ENCODE data around the gene BBS4. TPM values are rescaled to one million over a fixed set of nuclear protein-coding genes. Genes with fewer than 3 reads are reported as not detected.
"Not testable (repeated sequence)": the region's sequence is repeated elsewhere in the genome, so short reads cannot be mapped to it uniquely, and the experiment has no call there.

Gene BBS4
- total and polyA plus RNA-seq, 2 of the 4 experiments (the other 2 are of a cell fraction), result 15.8 to 21.0 TPM

GRCh38 chr15:72654397-72654796, 31.6 kb upstream of the BBS4 start, which contains the start of gene GOLGA6B:
TSS of gene GOLGA6B (plus strand) at chr15:72654697. CDS start at chr15:72654738, 41 bp downstream.
- H2BK120ac ChIP-seq (ENCODE audit: low read depth, low read length); H4K8ac ChIP-seq (ENCODE audit: low read depth in 2 of 2, low read length in 2 of 2); H3K9ac ChIP-seq (ENCODE audit: low read depth, low read length); H3K23ac ChIP-seq (ENCODE audit: low read depth, low read length); intact Hi-C loops (cut with micrococcal nuclease); BruUV-seq (replicated peaks); ATAC-seq (ENCODE audit: low read depth); H2BK20ac ChIP-seq (ENCODE audit: low read depth, low read length); H4K20me1 ChIP-seq (ENCODE audit: insufficient read depth, low read length); H3K9me3 ChIP-seq (ENCODE audit: control insufficient read depth, insufficient read depth, low read length); H2BK15ac ChIP-seq (ENCODE audit: low read depth, low read length); H3K4me1 ChIP-seq (ENCODE audit: control insufficient read depth, insufficient read depth, low read length); H3K18ac ChIP-seq (ENCODE audit: low read depth, low read length); POLR2A ChIA-PET (ENCODE audit: unreplicated experiment); H3K27me3 ChIP-seq (ENCODE audit: control insufficient read depth, insufficient read depth, low read length); H3K56ac ChIP-seq (ENCODE audit: extremely low read depth, insufficient read depth, low read length); H4K5ac ChIP-seq (ENCODE audit: low read depth, low read length); H2BK5ac ChIP-seq (ENCODE audit: low read depth, low read length, poor library complexity, severe bottlenecking); H3K36me3 ChIP-seq (ENCODE audit: control insufficient read depth, insufficient read depth, low read length); in situ Hi-C loops (cut with MboI; ENCODE audit: low sequenced_read_pairs); CTCF ChIA-PET; dilution Hi-C loops (cut with HindIII; ENCODE audit: low sequenced_read_pairs, unreplicated experiment); H3K4me3 ChIP-seq (ENCODE audit: insufficient read depth, low read depth, low read length); DNase-seq; H3K79me1 ChIP-seq (ENCODE audit: low read depth in 1 of 2, low read length in 2 of 2); H2AFZ ChIP-seq (replicated peaks; ENCODE audit: low read length, poor library complexity); H3K4me2 ChIP-seq (ENCODE audit: low read depth, low read length); H3K4ac ChIP-seq (ENCODE audit: low read depth, low read length); H2AK5ac ChIP-seq (ENCODE audit: low read depth, low read length); H3K9me1 ChIP-seq (ENCODE audit: insufficient read depth, low read length); H4K91ac ChIP-seq (ENCODE audit: insufficient read depth, low read depth, low read length); H3K27ac ChIP-seq (ENCODE audit: insufficient read depth, low read length); H2AK9ac ChIP-seq (replicated peaks; ENCODE audit: low read depth, low read length, poor library complexity); H3K14ac ChIP-seq (replicated peaks; ENCODE audit: low read depth, low read length): not testable (repeated sequence)
- no CpG with 5 or more reads among the region's 7 CpGs for WGBS, 2 experiments (ENCODE audit: extremely low coverage in 2 of 2, insufficient read length in 1 of 2)

DNA sequence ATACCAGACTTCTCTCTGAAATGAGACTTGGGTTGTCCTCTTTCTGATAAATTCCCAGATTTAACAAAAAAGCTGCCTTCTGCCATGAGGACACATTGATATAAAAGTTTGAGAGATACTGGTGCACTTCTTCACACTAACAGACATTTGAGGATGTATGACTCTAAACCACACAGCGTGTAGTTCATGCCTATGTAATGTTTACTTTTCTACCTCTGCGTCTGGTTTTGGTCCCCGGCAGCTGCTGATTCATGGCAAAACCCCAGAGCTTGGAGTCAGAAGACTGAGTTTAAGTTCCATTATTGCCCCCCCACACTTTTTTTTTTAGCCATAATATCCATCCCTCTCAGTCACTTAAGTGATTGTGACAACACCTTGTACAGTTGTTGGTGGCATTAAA, 30.0 kb upstream of the BBS4 start:
- H3K4me1 ChIP-seq (ENCODE audit: control insufficient read depth, insufficient read depth, low read length); POLR2A ChIA-PET (ENCODE audit: unreplicated experiment); H3K4me3 ChIP-seq (ENCODE audit: insufficient read depth, low read depth, low read length); H2AFZ ChIP-seq (replicated peaks; ENCODE audit: low read length, poor library complexity); H4K5ac ChIP-seq (ENCODE audit: low read depth, low read length); H3K27ac ChIP-seq (ENCODE audit: insufficient read depth, low read length); in situ Hi-C loops (cut with MboI; ENCODE audit: low sequenced_read_pairs); H2AK9ac ChIP-seq (replicated peaks; ENCODE audit: low read depth, low read length, poor library complexity); H3K4me2 ChIP-seq (ENCODE audit: low read depth, low read length); intact Hi-C loops (cut with micrococcal nuclease); H3K9me3 ChIP-seq (ENCODE audit: control insufficient read depth, insufficient read depth, low read length); H3K79me1 ChIP-seq (ENCODE audit: low read depth in 1 of 2, low read length in 2 of 2); H3K9me1 ChIP-seq (ENCODE audit: insufficient read depth, low read length); H3K36me3 ChIP-seq (ENCODE audit: control insufficient read depth, insufficient read depth, low read length); ATAC-seq (ENCODE audit: low read depth); CTCF ChIA-PET; BruUV-seq (replicated peaks); H3K56ac ChIP-seq (ENCODE audit: extremely low read depth, insufficient read depth, low read length); H3K18ac ChIP-seq (ENCODE audit: low read depth, low read length); H4K91ac ChIP-seq (ENCODE audit: insufficient read depth, low read depth, low read length); H2BK120ac ChIP-seq (ENCODE audit: low read depth, low read length); H2AK5ac ChIP-seq (ENCODE audit: low read depth, low read length); H2BK5ac ChIP-seq (ENCODE audit: low read depth, low read length, poor library complexity, severe bottlenecking); H2BK15ac ChIP-seq (ENCODE audit: low read depth, low read length); H2BK20ac ChIP-seq (ENCODE audit: low read depth, low read length); H4K20me1 ChIP-seq (ENCODE audit: insufficient read depth, low read length); H3K4ac ChIP-seq (ENCODE audit: low read depth, low read length); H3K9ac ChIP-seq (ENCODE audit: low read depth, low read length); H4K8ac ChIP-seq (ENCODE audit: low read depth in 2 of 2, low read length in 2 of 2); H3K23ac ChIP-seq (ENCODE audit: low read depth, low read length); H3K14ac ChIP-seq (replicated peaks; ENCODE audit: low read depth, low read length); DNase-seq; dilution Hi-C loops (cut with HindIII; ENCODE audit: low sequenced_read_pairs, unreplicated experiment); H3K27me3 ChIP-seq (ENCODE audit: control insufficient read depth, insufficient read depth, low read length): not testable (repeated sequence)
- no CpG with 5 or more reads among the region's 3 CpGs for WGBS, 2 experiments (ENCODE audit: extremely low coverage in 2 of 2, insufficient read length in 1 of 2)
